Fibroblast of lung (primary cell): ENCODE measurements around the gene TRAPPC8. TPM values are rescaled to one million over a fixed set of nuclear protein-coding genes. Genes with fewer than 3 reads are reported as not detected.

Source experiments
- DNase-seq, 2 donors: peaks; one replicate each; pipeline versions ENCODE4 v3.0.0 to v3.0.0-alpha.2; 2010; ENCODE audit warnings: low read depth in 2 of 2
- H2AFZ ChIP-seq: 2 replicates; pipeline ENCODE4 v1.5.1; 2012; ENCODE audit warnings: low read length, control low read depth, inconsistent platforms
- H3K27ac ChIP-seq: 2 replicates; pipeline ENCODE4 v1.5.1; 2011; ENCODE audit warnings: low read length, control low read depth; ENCODE audit not compliant: insufficient read depth
- H3K27me3 ChIP-seq: 2 replicates; pipeline ENCODE4 v1.5.1; 2011; ENCODE audit warnings: mild to moderate bottlenecking, low read length; ENCODE audit not compliant: control insufficient read depth, insufficient read depth
- H3K36me3 ChIP-seq: 2 replicates; pipeline ENCODE4 v1.5.1; 2011; ENCODE audit warnings: low read length; ENCODE audit not compliant: control insufficient read depth, insufficient read depth
- H3K4me1 ChIP-seq: 2 replicates; pipeline ENCODE4 v1.5.1; 2011; ENCODE audit warnings: low read length; ENCODE audit not compliant: control insufficient read depth, insufficient read depth; ENCODE audit errors: extremely low read depth
- H3K4me2 ChIP-seq: 2 replicates; pipeline ENCODE4 v1.5.1; 2011; ENCODE audit warnings: low read length, control low read depth; ENCODE audit not compliant: insufficient read depth; ENCODE audit errors: extremely low read depth
- H3K4me3 ChIP-seq, 4 experiments: fragments of 200-600 bp in 1 of 4; sonication (generic) in 1 of 4; replicated peaks in 1 of 4; 2 replicates each; pipeline ENCODE4 v1.5.1; 2011 to 2016; ENCODE audit warnings: low read length in 4 of 4, low read depth in 3 of 4, mild to moderate bottlenecking in 3 of 4, control low read depth in 2 of 4, inconsistent platforms in 1 of 4, mixed read lengths in 1 of 4; ENCODE audit not compliant: insufficient read depth in 1 of 4; ENCODE audit errors: control extremely low read depth in 1 of 4
- H3K79me2 ChIP-seq: 2 replicates; pipeline ENCODE4 v1.5.1; 2012; ENCODE audit warnings: mild to moderate bottlenecking, low read length, inconsistent platforms; ENCODE audit not compliant: control insufficient read depth, insufficient read depth
- H3K9ac ChIP-seq: 2 replicates; pipeline ENCODE4 v1.5.1; 2011; ENCODE audit warnings: mild to moderate bottlenecking, low read length, control low read depth; ENCODE audit not compliant: insufficient read depth
- H3K9me3 ChIP-seq: 2 replicates; pipeline ENCODE4 v1.5.1; 2012; ENCODE audit warnings: low read depth, low read length; ENCODE audit not compliant: control insufficient read depth, insufficient read depth
- H4K20me1 ChIP-seq: 2 replicates; pipeline ENCODE4 v1.5.1; 2011; ENCODE audit warnings: low read length; ENCODE audit not compliant: control insufficient read depth, insufficient read depth; ENCODE audit errors: extremely low read depth
- EZH2 ChIP-seq: IDR thresholded peaks from 2 replicates; pipeline ENCODE4 v1.5.1; 2012; ENCODE audit warnings: low read length, control low read depth, mild to moderate bottlenecking; ENCODE audit errors: missing control alignments
- polyA plus RNA-seq, 2 donors: library from polyadenylated mRNA; depleted of rRNA in 1 of 2; stranded (reverse) in 1 of 2; unstranded in 1 of 2; fragments of >200 nt; gene quantifications; 2 replicates each; pipeline ENCODE4 v1.2.1, GENCODE V29; 2011 to 2012; ENCODE audit warnings: missing spikeins in 1 of 2
- total RNA-seq: library from RNA; depleted of rRNA; stranded (reverse); fragments of >200 nt; gene quantifications from 2 replicates; pipeline ENCODE4 v1.2.1, GENCODE V29; 2014
- TF ChIP-seq, protein P1 (sequence below), 2 donors: IDR thresholded peaks in 1 of 2; conservative IDR thresholded peaks in 1 of 2; 1 replicate in 1 of 2; 2 replicates in 1 of 2; pipeline ENCODE4 v1.5.1; 2011 to 2012; ENCODE audit warnings: low read length in 2 of 2, control low read depth in 1 of 2, inconsistent platforms in 1 of 2, low read depth in 1 of 2, mild to moderate bottlenecking in 1 of 2

Gene TRAPPC8
- total and polyA plus RNA-seq, 2 donors (not counting 1 experiment from before 2014, with no cell fraction given): 53.4 to 64.2 TPM

DNA sequence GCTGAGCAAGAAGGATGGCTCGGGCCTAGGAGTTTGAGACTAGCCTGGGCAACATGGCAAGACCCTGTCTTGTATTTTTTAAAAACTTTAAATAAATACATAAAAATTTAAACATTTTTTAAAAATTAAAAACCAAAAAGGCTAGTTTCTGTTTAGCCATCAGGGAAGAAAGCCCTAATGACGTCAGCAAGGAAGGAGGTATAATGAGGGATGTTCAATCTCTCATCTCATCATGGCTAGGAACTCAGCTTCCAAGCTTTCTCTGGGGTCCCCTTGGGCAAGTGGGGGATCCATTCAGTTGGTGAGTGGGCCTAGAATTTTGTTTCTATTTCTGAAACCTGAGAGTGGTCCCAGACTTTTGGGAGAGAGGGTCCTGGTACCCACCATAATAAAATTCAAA lies 147.2 kb downstream of the TRAPPC8 start:
- Histone ChIP-seq H3K27me3 (no peaks in the 10 kb centered on the region), H3K79me2 (no peaks in the 10 kb centered on the region), H3K27ac (no peak overlapping the region), H2AFZ (no peak overlapping the region), H3K36me3 (no peaks in the 10 kb centered on the region), H4K20me1 (no peaks in the 10 kb centered on the region), H3K4me1 (no peaks in the 10 kb centered on the region), H3K9me3 (no peaks in the 10 kb centered on the region), H3K4me3 (no peak overlapping the region), H3K9ac (no peak overlapping the region), H3K4me2 (no peak overlapping the region)
- DNase-seq: no peak
- TF ChIP-seq, protein P1, sequence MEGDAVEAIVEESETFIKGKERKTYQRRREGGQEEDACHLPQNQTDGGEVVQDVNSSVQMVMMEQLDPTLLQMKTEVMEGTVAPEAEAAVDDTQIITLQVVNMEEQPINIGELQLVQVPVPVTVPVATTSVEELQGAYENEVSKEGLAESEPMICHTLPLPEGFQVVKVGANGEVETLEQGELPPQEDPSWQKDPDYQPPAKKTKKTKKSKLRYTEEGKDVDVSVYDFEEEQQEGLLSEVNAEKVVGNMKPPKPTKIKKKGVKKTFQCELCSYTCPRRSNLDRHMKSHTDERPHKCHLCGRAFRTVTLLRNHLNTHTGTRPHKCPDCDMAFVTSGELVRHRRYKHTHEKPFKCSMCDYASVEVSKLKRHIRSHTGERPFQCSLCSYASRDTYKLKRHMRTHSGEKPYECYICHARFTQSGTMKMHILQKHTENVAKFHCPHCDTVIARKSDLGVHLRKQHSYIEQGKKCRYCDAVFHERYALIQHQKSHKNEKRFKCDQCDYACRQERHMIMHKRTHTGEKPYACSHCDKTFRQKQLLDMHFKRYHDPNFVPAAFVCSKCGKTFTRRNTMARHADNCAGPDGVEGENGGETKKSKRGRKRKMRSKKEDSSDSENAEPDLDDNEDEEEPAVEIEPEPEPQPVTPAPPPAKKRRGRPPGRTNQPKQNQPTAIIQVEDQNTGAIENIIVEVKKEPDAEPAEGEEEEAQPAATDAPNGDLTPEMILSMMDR (conservative IDR thresholded peaks at IDR 0.05 in 1 of 2, IDR thresholded peaks at IDR 0.05 in 1 of 2; ENCODE audit: low read depth in 1 of 2, low read length in 2 of 2): no peak
- no peak for TF ChIP-seq EZH2

DNA sequence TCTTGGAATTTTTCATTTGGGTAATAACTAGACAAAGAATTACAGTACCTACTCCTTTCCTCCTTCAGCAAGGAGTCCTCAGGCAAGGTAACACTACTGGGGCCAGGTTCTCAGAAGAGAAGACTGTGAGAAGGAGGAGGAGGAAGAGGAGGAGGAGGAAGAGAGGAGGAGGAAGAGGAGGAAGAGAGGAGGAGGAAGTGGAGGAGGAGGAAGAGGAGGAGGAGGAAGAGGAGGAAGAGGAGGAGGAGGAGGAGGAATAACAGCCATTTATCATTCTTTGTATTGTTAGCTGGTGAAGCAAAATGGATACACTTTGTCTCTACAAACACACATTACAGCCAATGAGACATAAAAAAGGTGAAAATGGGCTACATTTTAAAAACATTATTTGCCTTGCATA lies 149.4 kb downstream of the TRAPPC8 start:
- Histone ChIP-seq H3K9ac (no peak overlapping the region), H3K79me2 (no peaks in the 10 kb centered on the region), H3K4me3 (no peak overlapping the region), H3K4me1 (no peaks in the 10 kb centered on the region), H4K20me1 (no peaks in the 10 kb centered on the region), H3K4me2 (no peak overlapping the region), H3K27me3 (no peaks in the 10 kb centered on the region), H3K36me3 (no peaks in the 10 kb centered on the region), H3K27ac (no peak overlapping the region), H2AFZ (no peak overlapping the region), H3K9me3 (no peaks in the 10 kb centered on the region)
- no peak for DNase-seq
- TF ChIP-seq, protein P1 (conservative IDR thresholded peaks at IDR 0.05 in 1 of 2, IDR thresholded peaks at IDR 0.05 in 1 of 2; ENCODE audit: low read depth in 1 of 2, low read length in 2 of 2): no peak
- no peak for TF ChIP-seq EZH2

DNA sequence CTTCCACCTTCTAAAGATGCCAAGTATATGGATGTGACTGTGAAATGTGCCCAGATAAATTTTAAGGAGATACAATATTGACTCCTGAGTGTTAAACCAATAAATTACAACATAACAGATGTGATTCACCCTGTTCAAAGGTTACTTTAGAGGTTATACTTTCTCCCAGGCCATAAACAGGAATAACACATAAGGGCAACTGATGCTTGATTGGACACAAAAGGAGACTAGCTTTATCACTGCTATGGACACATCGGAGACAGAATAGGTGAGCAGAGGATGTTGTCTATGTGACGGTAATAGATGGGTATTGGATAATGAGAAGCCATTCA lies 150.4 kb downstream of the TRAPPC8 start:
- Histone ChIP-seq H3K9ac (no peak overlapping the region), H3K4me1 (no peaks in the 10 kb centered on the region), H3K79me2 (no peaks in the 10 kb centered on the region), H3K4me2 (no peak overlapping the region), H3K27me3 (no peaks in the 10 kb centered on the region), H4K20me1 (no peaks in the 10 kb centered on the region), H2AFZ (no peak overlapping the region), H3K4me3 (no peak overlapping the region), H3K36me3 (no peaks in the 10 kb centered on the region), H3K9me3 (no peaks in the 10 kb centered on the region), H3K27ac (no peak overlapping the region)
- no peak for DNase-seq
- TF ChIP-seq, protein P1 (conservative IDR thresholded peaks at IDR 0.05 in 1 of 2, IDR thresholded peaks at IDR 0.05 in 1 of 2; ENCODE audit: low read depth in 1 of 2, low read length in 2 of 2): no peak
- no peak for TF ChIP-seq EZH2
